ENCODE results near the gene TREM1.

TREM1 gene

DNA sequence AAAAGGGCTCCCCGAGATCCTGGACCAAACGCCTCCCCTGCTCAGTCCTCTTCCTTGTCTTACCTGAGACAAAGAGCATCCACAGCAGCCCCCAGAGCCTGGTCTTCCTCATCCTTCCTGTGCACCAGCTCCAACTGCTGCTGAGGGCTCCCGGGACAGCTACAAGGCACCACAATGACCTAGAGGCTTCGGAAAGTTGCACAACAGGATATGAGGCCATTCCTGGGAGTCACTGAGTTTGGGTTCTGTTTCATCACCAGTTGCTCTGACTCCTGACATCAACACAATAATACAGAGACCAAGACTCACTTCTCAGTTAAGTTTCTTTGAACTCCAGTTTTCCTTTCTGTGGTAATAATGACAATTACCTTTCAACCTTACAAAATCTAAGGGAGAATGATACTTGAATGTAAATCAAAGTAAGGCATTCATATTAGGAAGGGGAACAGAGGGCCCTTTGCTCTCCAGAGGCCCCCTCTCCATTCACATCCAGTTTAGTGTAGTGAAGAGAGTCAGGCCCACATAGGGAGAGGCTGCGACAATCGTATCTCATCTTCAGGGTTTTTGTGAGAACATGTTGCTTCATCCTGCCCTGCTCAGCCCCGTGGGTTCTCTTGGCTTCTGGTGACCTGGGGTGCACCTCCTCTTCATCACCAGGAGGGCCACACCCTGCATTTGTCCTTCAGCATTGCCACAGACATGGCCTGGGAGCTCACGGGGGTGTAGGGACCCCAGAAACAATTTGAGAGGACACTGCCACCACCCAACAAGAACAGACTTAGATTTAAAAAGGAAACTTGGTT is at the start of gene TREM1:
Gene TREM1 (minus strand): TSS at position 139 of the 803 bp plus-strand sequence. CDS start 27 bp downstream, at position 112.
- peaks cover 3% of the 10 kb centered on the region for H3K9me3 Mint-ChIP-seq
- H3K36me3 Mint-ChIP-seq (ENCODE audit: low read depth), result no peaks in the 10 kb centered on the region
- H3K4me3 Mint-ChIP-seq, result no peak within 1 kb of the TSS
- H3K27me3 Mint-ChIP-seq (ENCODE audit: low read depth), result peaks cover 15% of the 10 kb centered on the region
- no peak within 1 kb of the TSS for H3K27ac Mint-ChIP-seq
- TF ChIP-seq, protein P1, sequence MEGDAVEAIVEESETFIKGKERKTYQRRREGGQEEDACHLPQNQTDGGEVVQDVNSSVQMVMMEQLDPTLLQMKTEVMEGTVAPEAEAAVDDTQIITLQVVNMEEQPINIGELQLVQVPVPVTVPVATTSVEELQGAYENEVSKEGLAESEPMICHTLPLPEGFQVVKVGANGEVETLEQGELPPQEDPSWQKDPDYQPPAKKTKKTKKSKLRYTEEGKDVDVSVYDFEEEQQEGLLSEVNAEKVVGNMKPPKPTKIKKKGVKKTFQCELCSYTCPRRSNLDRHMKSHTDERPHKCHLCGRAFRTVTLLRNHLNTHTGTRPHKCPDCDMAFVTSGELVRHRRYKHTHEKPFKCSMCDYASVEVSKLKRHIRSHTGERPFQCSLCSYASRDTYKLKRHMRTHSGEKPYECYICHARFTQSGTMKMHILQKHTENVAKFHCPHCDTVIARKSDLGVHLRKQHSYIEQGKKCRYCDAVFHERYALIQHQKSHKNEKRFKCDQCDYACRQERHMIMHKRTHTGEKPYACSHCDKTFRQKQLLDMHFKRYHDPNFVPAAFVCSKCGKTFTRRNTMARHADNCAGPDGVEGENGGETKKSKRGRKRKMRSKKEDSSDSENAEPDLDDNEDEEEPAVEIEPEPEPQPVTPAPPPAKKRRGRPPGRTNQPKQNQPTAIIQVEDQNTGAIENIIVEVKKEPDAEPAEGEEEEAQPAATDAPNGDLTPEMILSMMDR (IDR thresholded peaks at IDR 0.05; ENCODE audit: unreplicated experiment in 3 of 3), result no peak
- peaks cover 5% of the 10 kb centered on the region for H3K4me1 Mint-ChIP-seq

DNA sequence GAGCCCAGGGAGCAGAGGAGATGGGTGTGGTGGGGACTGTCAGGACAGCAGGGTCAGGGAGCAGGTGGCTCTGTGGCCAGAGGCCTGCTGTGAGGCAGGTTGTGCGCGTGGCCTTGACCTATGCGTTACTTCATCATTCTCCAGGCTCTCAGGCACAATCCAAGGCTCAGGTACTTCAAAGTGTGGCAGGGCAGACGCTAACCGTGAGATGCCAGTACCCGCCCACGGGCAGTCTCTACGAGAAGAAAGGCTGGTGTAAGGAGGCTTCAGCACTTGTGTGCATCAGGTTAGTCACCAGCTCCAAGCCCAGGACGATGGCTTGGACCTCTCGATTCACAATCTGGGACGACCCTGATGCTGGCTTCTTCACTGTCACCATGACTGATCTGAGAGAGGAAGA is 49.5 kb upstream of the TREM1 start:
- H3K27me3 Mint-ChIP-seq (ENCODE audit: low read depth), result peaks cover 8% of the 10 kb centered on the region
- H3K4me1 Mint-ChIP-seq, result peaks cover 31% of the 10 kb centered on the region
- no peak overlapping the region for H3K27ac Mint-ChIP-seq
- H3K4me3 Mint-ChIP-seq, result no peak overlapping the region
- no peaks in the 10 kb centered on the region for H3K36me3 Mint-ChIP-seq (ENCODE audit: low read depth)
- TF ChIP-seq, protein P1 (IDR thresholded peaks at IDR 0.05; ENCODE audit: unreplicated experiment in 3 of 3), result no peak
- H3K9me3 Mint-ChIP-seq, result no peaks in the 10 kb centered on the region

DNA sequence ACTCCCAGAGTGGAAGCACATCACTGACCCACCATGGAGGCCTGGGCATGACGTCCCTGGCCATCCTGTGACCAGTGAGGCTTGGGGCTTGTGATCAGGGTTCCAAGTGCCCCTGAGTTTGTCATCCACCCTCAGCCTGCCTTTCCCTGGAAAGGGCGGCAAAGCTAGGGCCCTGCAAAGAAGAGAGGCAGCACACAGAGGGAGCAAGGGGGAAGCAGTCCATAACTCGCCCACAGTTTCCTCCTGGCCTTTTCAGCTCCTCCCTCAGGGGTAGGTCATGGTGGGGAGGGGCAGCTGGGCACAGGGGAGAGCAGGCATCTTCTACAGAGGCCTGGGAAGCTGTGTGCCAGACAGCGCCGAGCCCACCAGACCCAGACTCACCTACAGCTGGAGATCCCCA is 48.8 kb upstream of the TREM1 start, which contains the start of gene NCR2:
Gene NCR2 (plus strand): TSS at position 313 of the 400 bp plus-strand sequence. CDS start 269 bp downstream, outside the sequence.
- H3K9me3 Mint-ChIP-seq, result no peaks in the 10 kb centered on the region
- H3K4me3 Mint-ChIP-seq, result peak within 1 kb of the TSS; percentile 10 to 54 (median 21)

DNA sequence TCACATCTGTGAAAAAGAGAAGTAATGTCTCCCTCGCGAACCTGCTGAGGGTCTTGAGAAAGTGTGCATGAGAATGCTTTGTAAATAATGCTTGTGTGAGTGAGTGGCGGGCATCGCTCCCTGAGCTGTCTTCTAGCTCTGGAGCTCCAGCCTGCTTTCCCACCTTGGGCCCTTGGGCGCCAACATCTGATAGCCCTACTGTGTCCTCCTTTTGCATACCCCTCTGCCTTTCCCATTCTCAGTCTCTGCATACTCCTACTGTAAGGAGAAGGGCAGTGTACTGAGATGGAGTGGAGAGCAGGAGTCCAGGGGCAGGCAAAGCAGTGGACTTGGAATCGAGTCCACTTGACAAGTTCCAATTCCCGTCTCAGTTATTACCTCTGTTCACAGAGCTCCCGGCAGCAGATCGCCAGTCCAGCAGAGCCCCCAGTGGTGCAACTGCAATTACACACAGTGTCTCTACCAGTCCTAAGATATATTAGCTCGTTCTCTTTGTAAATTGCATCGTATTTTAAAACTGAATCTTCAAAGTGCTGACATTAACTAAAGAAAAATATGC is 48.1 kb upstream of the TREM1 start:
- H3K27ac Mint-ChIP-seq, result peak overlapping the region; percentile 5 to 62 (median 23)
- peaks cover 12% of the 10 kb centered on the region for H3K27me3 Mint-ChIP-seq (ENCODE audit: low read depth)
- TF ChIP-seq, protein P1 (IDR thresholded peaks at IDR 0.05; ENCODE audit: unreplicated experiment in 3 of 3), result peak; percentile 37 to 50 (median 44)
- peaks cover 35% of the 10 kb centered on the region for H3K4me1 Mint-ChIP-seq
- no peaks in the 10 kb centered on the region for H3K9me3 Mint-ChIP-seq
- H3K36me3 Mint-ChIP-seq (ENCODE audit: low read depth), result no peaks in the 10 kb centered on the region
- H3K4me3 Mint-ChIP-seq, result peak overlapping the region in 2 of 3 experiments; percentile 10 to 13

More for the DNA sequence above, 48.8 kb upstream of the TREM1 start, which contains the start of gene NCR2:
- peak within 1 kb of the TSS; percentile 5 to 62 (median 23) for H3K27ac Mint-ChIP-seq
- H3K4me1 Mint-ChIP-seq, result peaks cover 33% of the 10 kb centered on the region
- H3K36me3 Mint-ChIP-seq (ENCODE audit: low read depth), result no peaks in the 10 kb centered on the region
- TF ChIP-seq, protein P1 (IDR thresholded peaks at IDR 0.05; ENCODE audit: unreplicated experiment in 3 of 3), result no peak
- peaks cover 9% of the 10 kb centered on the region for H3K27me3 Mint-ChIP-seq (ENCODE audit: low read depth)

DNA sequence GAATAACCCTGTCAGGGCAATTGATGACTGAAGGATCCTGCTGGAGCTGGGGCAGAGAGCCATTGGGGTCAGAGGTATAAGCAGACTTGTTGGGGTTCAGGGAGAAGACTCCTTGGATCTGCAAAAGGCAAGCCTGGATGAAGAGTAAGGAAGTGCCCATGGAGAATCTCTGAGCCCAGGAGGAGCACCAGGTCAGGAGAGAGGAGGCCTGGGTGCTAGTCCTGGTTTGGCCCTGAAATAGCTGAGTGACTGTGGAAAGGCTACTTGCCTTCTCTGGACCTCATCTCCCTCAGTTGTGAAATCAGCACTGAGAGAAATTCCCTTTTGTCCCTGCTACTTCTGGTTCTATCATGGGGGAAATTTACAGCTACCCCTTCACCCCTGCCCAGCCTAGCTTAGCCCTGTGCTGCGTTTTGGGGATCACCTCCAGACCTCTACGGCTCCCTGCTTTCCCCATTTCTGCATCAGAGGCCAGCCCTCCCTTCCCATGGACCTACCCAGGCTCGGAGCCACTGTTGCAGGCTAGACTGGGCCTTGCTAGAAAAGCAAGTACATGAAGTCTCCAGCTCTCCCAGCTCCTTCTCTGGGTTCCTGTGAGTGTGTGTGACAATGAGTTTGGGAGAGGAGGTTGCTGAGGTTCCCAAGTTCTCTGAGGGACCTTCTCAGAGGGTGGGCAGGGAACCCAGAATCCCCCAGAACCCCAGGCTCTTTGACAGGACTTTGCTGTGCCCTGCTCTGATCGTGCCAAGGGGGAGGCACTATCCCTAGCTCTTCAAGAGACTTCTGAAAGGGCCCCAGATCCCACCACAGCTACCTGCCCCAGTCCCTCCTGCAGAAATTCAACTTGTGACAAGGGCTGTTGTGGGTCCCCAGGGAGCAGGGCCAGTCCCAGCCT is 46.6 kb upstream of the TREM1 start:
- Mint-ChIP-seq H3K36me3 (ENCODE audit: low read depth) (no peaks in the 10 kb centered on the region), H3K27ac (peak overlapping the region in 1 of 3 experiments; percentile 32)

More for the DNA sequence above, 46.6 kb upstream of the TREM1 start:
- peaks cover 15% of the 10 kb centered on the region for H3K27me3 Mint-ChIP-seq (ENCODE audit: low read depth)
- H3K4me1 Mint-ChIP-seq, result peaks cover 31% of the 10 kb centered on the region
- peak overlapping the region in 1 of 3 experiments; percentile 33 for H3K4me3 Mint-ChIP-seq
- TF ChIP-seq, protein P1 (IDR thresholded peaks at IDR 0.05; ENCODE audit: unreplicated experiment in 3 of 3), result no peak
- no peaks in the 10 kb centered on the region for H3K9me3 Mint-ChIP-seq
